Body of pancreas (tissue), 4 donors: ENCODE data around the gene C4orf51. TPM values are rescaled to one million over a fixed set of nuclear protein-coding genes. Genes with fewer than 3 reads are reported as not detected.

Source experiments
- ATAC-seq: fragments of 150-250 bp; one replicate; pipeline ENCODE4 v1.9.1; 2016
- DNase-seq, 4 donors: peaks; one replicate each; pipeline ENCODE4 v3.0.0-alpha.2; 2019
- H3K27ac ChIP-seq, 4 donors: fragments of 200-600 bp; sonication (generic); 1 replicate in 3 of 4; 2 replicates in 1 of 4; pipeline versions ENCODE4 v1.5.1 to v1.6.1; 2016 to 2019; ENCODE audit warnings: mild to moderate bottlenecking in 1 of 4, mixed read lengths in 1 of 4, moderate library complexity in 1 of 4
- H3K27me3 ChIP-seq, 2 donors: fragments of 200-600 bp; sonication (generic); one replicate each; pipeline ENCODE4 v1.6.0; 2016; ENCODE audit warnings: mild to moderate bottlenecking in 1 of 2
- H3K36me3 ChIP-seq, 2 donors: fragments of 200-600 bp; sonication (generic); replicated peaks in 1 of 2; 2 replicates each; pipeline ENCODE4 v1.5.1; 2016; ENCODE audit warnings: low read depth in 2 of 2; ENCODE audit not compliant: insufficient read depth in 1 of 2
- H3K4me1 ChIP-seq: fragments of 200-600 bp; sonication (generic); one replicate; pipeline ENCODE4 v1.6.0; 2016
- H3K4me3 ChIP-seq, 2 donors: fragments of 200-600 bp; sonication (generic); 1 replicate in 1 of 2; 2 replicates in 1 of 2; pipeline ENCODE4 v1.5.1; 2016 to 2019
- H3K9me3 ChIP-seq, 3 donors: fragments of 200-600 bp; sonication (generic); 1 replicate in 2 of 3; 2 replicates in 1 of 3; pipeline ENCODE4 v1.5.1; 2016
- POLR2A ChIP-seq, 3 donors: fragments of 450-650 bp; IDR thresholded peaks; one replicate each; pipeline ENCODE4 v1.6.1; 2016; ENCODE audit warnings: antibody characterized with exemption in 3 of 3, mild to moderate bottlenecking in 2 of 3
- WGBS, 2 donors: methylation state at CpG; one replicate each; pipeline ENCODE4 v1.1.5; 2017; 5-methylcytosine and 5-hydroxymethylcytosine counted together
- intact Hi-C: fragments of 100-400 bp; cut with DNase I; formaldehyde crosslinking; loops from one replicate; pipeline ENCODE4 v1.15.1; 2023
- total RNA-seq, 2 donors: library from RNA; depleted of rRNA; stranded (reverse); fragments of >200 nt; gene quantifications; one replicate each; pipeline ENCODE4 v1.1.0, GENCODE V29; 2016
- TF ChIP-seq, protein P1 (sequence below), 7 experiments: fragments of 450-650 bp in 4 of 7; fragments of 200-600 bp in 3 of 7; sonication (generic) in 3 of 7; IDR thresholded peaks; one replicate each; pipeline ENCODE4 v1.5.1; 2016 to 2019; ENCODE audit warnings: antibody characterized with exemption in 7 of 7

C4orf51 gene
- total RNA-seq, 2 donors from 2014 or later = not detected

GRCh38 chr4:145760961-145761929 is 81.3 kb downstream of the C4orf51 start:
- H3K4me3 ChIP-seq = no peak overlapping the region
- no peak overlapping the region for H3K27ac ChIP-seq
- peaks cover 0 to 7% of the 10 kb centered on the region in 2 donors for H3K36me3 ChIP-seq
- WGBS, 2 donors = 95 to 96% methylated on average over 37 to 41 of the region's 49 CpGs
- ATAC-seq (no peak), DNase-seq (no peak)
- H3K4me1 ChIP-seq = no peaks in the 10 kb centered on the region
- TF ChIP-seq, protein P1, sequence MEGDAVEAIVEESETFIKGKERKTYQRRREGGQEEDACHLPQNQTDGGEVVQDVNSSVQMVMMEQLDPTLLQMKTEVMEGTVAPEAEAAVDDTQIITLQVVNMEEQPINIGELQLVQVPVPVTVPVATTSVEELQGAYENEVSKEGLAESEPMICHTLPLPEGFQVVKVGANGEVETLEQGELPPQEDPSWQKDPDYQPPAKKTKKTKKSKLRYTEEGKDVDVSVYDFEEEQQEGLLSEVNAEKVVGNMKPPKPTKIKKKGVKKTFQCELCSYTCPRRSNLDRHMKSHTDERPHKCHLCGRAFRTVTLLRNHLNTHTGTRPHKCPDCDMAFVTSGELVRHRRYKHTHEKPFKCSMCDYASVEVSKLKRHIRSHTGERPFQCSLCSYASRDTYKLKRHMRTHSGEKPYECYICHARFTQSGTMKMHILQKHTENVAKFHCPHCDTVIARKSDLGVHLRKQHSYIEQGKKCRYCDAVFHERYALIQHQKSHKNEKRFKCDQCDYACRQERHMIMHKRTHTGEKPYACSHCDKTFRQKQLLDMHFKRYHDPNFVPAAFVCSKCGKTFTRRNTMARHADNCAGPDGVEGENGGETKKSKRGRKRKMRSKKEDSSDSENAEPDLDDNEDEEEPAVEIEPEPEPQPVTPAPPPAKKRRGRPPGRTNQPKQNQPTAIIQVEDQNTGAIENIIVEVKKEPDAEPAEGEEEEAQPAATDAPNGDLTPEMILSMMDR (IDR thresholded peaks at IDR 0.05) = no peak
- no peak for TF ChIP-seq POLR2A (IDR thresholded peaks at IDR 0.05)
- intact Hi-C loops = no loop called here
- H3K27me3 ChIP-seq = no peaks in the 10 kb centered on the region
- H3K9me3 ChIP-seq = no peaks in the 10 kb centered on the region

- DNase-seq = no peak
- WGBS, 2 donors = 97% methylated on average over 8 of the region's 8 CpGs
- ATAC-seq = no peak
- H3K27ac ChIP-seq = no peak overlapping the region
- no peaks in the 10 kb centered on the region for H3K4me1 ChIP-seq
- intact Hi-C loops = no loop called here
- TF ChIP-seq, protein P1 (IDR thresholded peaks at IDR 0.05) = no peak
- TF ChIP-seq POLR2A (IDR thresholded peaks at IDR 0.05) = no peak
- H3K9me3 ChIP-seq = no peaks in the 10 kb centered on the region
- H3K27me3 ChIP-seq = no peaks in the 10 kb centered on the region
- peaks cover 0 to 7% of the 10 kb centered on the region in 2 donors for H3K36me3 ChIP-seq
- no peak overlapping the region for H3K4me3 ChIP-seq
Observed at GRCh38 chr4:145762719-145763118, 82.8 kb downstream of the C4orf51 start.

DNA sequence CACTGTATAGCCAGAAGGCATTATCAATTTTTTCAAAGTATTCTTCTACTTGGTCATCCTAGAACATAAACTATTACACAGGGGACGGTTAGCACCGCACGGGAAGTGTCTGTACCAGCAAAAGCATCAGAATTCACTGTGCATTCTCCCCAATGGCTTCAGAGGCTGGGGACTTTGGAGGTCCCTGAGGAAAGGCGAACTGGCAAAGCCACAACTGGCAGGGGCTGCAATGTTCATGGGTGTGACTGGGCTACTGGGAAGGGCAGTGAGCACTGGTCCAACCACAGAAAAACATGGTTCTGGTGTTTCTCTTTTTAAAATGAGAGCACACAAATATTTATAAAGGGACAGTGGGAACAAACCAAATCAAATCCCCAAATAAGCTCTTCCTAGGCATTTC is 83.5 kb downstream of the C4orf51 start:
- Histone ChIP-seq H3K36me3 (peaks cover 0 to 7% of the 10 kb centered on the region in 2 donors), H3K9me3 (no peaks in the 10 kb centered on the region), H3K4me3 (no peak overlapping the region), H3K4me1 (no peaks in the 10 kb centered on the region), H3K27ac (no peak overlapping the region), H3K27me3 (no peaks in the 10 kb centered on the region)
- DNase-seq (no peak), ATAC-seq (no peak)
- TF ChIP-seq POLR2A (IDR thresholded peaks at IDR 0.05) = no peak
- TF ChIP-seq, protein P1 (IDR thresholded peaks at IDR 0.05) = no peak
- 96% methylated on average over 4 of the region's 4 CpGs for WGBS, 2 donors
- intact Hi-C loops = no loop called here

DNA sequence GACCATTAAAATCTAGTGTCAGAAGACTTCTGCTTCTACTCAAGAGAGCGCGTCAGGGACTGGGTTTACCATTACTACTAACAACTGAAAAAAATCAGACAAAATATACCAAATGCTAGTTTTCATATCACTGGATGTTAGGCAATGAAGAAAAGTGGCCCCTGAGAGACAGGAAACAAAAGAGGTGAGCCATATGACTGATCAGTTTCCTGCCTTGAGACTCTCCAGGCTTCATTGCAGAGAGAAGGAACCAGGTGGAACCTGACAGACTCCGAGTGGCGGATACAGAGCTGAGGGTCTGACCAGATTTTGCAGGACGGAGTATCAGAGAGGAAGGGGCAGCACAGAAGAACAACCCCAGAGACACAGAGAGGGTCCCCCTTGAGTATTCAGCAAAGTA is 86.3 kb downstream of the C4orf51 start:
- intact Hi-C loops = no loop called here
- DNase-seq (no peak), ATAC-seq (no peak)
- Histone ChIP-seq H3K9me3 (no peaks in the 10 kb centered on the region), H3K4me3 (no peak overlapping the region), H3K36me3 (peaks cover 0 to 2% of the 10 kb centered on the region in 2 donors), H3K4me1 (no peaks in the 10 kb centered on the region), H3K27me3 (no peaks in the 10 kb centered on the region), H3K27ac (no peak overlapping the region)
- no peak for TF ChIP-seq POLR2A (IDR thresholded peaks at IDR 0.05)
- TF ChIP-seq, protein P1 (IDR thresholded peaks at IDR 0.05) = no peak
- WGBS, 2 donors = 92 to 96% methylated on average over 5 of the region's 5 CpGs
